ENCODE results near the gene CCDC137. TPM values are rescaled to one million over a fixed set of nuclear protein-coding genes. Genes with fewer than 3 reads are reported as not detected.

The CCDC137 gene
- total RNA-seq, 2 donors from 2014 or later: 13.7 to 41.1 TPM

DNA sequence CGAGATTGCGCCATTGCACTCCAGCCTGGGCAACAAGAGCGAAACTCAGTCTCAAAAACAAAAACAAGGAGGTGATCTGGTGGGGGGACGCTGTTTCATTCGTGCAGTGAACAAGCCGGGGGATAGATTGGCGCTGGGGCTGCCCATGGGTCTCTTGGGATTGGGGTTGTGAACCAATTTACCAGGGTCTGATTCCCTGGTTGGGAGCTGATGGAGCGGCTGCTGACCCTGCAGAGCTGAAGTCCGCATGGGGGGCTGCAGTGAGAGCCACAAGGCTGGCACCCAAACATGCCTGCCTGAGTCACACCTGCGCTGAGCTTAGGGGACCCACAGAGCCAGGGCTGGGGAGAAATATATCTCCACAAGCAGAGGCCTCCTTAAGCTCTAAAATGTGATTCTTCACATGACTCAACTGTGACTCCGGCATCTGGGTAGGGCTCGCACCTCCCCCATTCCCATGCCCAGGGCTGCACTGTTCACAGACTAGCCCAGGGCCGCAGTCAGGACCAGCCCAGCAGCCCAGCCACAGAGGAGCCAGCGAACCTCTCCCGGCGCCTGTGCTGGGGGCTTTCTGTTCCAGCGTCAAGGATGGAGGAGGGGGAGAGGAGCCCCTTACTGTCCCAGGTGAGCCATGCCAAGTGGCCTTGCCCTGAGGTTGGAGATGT is 24.6 kb upstream of the CCDC137 start:
- Histone ChIP-seq H3K9ac (ENCODE audit: low read depth in 2 of 2, low read length in 2 of 2) (no peak overlapping the region), H3K4me1 (no peaks in the 10 kb centered on the region), H3K9me3 (no peaks in the 10 kb centered on the region), H3K27ac (no peak overlapping the region), H3K27me3 (no peaks in the 10 kb centered on the region), H3K4me3 (no peak overlapping the region), H3K36me3 (no peaks in the 10 kb centered on the region)
- DNase-seq: no peak
- intact Hi-C loops (cut with DNase I): no loop called here
- TF ChIP-seq, protein P1, sequence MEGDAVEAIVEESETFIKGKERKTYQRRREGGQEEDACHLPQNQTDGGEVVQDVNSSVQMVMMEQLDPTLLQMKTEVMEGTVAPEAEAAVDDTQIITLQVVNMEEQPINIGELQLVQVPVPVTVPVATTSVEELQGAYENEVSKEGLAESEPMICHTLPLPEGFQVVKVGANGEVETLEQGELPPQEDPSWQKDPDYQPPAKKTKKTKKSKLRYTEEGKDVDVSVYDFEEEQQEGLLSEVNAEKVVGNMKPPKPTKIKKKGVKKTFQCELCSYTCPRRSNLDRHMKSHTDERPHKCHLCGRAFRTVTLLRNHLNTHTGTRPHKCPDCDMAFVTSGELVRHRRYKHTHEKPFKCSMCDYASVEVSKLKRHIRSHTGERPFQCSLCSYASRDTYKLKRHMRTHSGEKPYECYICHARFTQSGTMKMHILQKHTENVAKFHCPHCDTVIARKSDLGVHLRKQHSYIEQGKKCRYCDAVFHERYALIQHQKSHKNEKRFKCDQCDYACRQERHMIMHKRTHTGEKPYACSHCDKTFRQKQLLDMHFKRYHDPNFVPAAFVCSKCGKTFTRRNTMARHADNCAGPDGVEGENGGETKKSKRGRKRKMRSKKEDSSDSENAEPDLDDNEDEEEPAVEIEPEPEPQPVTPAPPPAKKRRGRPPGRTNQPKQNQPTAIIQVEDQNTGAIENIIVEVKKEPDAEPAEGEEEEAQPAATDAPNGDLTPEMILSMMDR (IDR thresholded peaks at IDR 0.05): no peak

DNA sequence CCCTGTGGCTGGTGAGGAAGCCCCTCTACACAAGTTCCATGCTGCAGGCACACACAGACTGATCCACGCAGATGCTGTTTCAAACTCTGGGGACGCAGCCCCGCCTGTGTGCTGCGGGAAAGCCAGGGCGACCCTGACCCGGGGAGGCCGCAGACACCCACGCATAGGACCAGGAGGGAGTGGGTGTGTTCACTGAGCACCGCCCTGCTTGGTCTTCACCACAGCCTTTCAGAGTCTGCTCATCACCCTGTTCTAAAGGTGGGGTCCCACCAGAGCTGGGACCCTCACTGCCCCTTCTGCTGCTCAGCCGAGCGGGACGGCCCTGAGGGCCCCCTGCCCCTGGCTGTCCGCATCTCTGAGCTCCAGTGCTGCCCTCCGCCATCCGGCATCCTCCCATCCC is 22.0 kb upstream of the CCDC137 start:
- Histone ChIP-seq H3K27ac (no peak overlapping the region), H3K36me3 (no peaks in the 10 kb centered on the region), H3K9ac (ENCODE audit: low read depth in 2 of 2, low read length in 2 of 2) (no peak overlapping the region), H3K27me3 (peaks cover 16% of the 10 kb centered on the region), H3K9me3 (no peaks in the 10 kb centered on the region), H3K4me3 (no peak overlapping the region), H3K4me1 (no peaks in the 10 kb centered on the region)
- DNase-seq: no peak
- TF ChIP-seq, protein P1 (IDR thresholded peaks at IDR 0.05): no peak
- intact Hi-C loops (cut with DNase I): no loop called here

DNA sequence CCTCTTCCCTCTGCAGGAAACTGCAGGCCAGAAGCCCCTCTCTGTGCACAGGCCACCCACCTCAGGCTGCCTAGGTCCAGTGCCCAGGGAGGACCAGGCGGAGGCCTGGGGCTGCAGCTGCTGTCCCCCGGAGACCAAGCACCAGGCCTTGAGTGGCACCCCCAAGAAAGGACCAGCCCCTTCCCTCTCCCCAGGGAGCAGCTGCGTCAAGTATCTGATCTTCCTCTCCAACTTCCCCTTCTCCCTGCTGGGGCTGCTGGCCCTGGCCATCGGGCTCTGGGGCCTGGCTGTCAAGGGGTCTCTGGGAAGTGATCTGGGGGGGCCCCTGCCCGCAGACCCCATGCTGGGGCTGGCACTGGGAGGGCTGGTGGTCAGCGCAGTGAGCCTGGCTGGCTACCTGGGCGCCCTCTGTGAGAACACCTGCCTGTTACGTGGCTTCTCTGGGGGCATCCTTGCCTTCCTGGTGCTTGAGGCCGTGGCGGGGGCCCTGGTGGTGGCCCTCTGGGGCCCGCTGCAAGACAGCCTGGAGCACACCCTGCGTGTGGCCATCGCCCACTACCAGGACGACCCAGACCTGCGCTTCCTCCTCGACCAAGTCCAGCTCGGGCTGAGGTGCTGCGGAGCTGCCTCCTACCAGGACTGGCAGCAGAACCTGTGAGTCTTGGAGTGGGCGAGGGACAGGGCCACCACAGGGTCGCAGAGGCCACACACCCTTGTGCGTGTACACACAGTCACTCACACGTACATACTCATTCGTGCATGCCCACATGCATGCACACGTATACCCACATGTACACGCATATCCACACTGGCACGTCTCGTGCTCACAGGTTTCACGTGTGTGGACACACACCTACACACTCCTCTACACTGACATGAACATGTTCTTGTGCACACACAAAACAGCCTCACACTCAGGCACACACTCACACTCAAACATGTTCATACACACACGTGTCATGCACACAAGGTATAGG is 21.3 kb upstream of the CCDC137 start:
- Histone ChIP-seq H3K27me3 (peaks cover 16% of the 10 kb centered on the region), H3K27ac (no peak overlapping the region), H3K4me1 (no peaks in the 10 kb centered on the region), H3K9ac (ENCODE audit: low read depth in 2 of 2, low read length in 2 of 2) (no peak overlapping the region), H3K36me3 (no peaks in the 10 kb centered on the region), H3K9me3 (no peaks in the 10 kb centered on the region), H3K4me3 (no peak overlapping the region)
- no peak for DNase-seq
- intact Hi-C loops (cut with DNase I): no loop called here
- TF ChIP-seq, protein P1 (IDR thresholded peaks at IDR 0.05): no peak

DNA sequence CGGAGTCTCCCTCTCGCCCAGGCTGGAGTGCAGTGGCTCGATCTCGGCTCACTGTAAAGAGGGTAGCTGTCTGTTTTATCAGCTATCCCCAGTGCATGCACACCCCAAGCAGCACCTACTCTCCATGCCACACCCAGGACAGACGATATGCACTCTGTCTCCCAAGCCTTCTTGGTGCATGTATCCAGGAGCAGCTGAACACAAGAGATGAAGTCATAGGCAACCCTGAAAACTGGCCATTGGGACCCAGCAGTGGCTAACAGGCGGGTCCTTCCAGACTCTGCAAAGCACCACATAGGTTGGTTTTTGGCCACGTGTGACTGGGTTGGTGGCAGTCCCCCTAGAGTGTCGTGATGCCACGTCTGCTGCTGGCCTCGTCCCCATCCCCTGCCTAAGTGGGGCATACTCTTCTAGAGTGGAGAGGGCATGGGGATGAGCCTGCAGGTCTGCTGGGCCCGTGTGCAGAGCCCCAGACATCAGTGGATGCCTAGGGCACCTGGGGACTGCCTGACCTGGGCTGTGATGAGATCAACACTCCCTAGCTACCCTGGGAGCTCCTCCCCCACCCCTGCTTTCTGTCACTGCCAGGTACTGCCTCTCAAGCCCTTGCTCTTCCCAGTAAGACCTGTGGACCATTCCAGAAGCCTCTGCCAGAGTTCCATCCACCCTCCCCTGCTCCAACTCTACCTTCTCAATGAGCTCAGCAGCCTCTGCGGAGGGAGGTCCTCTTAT is 19.5 kb upstream of the CCDC137 start:
- no peaks in the 10 kb centered on the region for H3K9me3 ChIP-seq
- TF ChIP-seq, protein P1 (IDR thresholded peaks at IDR 0.05): no peak
- peaks cover 16% of the 10 kb centered on the region for H3K27me3 ChIP-seq

DNA sequence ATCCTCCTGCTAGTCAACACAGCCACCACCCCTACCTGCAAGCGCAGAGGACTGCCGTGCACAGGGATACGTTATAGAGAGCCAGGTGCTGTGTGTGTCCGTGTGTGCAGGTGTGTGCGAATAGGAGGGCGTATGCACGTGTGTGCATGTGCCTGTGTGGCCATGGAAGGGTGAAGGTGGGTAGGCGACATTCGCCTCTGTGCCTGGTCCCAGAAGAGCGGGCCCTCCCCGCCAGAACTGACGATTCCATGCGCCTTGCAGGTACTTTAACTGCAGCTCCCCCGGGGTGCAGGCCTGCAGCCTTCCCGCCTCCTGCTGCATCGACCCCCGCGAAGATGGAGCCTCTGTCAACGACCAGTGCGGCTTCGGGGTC is 18.9 kb upstream of the CCDC137 start:
- intact Hi-C loops (cut with DNase I): no loop called here
- no peaks in the 10 kb centered on the region for H3K9me3 ChIP-seq
- H3K36me3 ChIP-seq: no peaks in the 10 kb centered on the region
- no peaks in the 10 kb centered on the region for H3K4me1 ChIP-seq
- no peak overlapping the region for H3K4me3 ChIP-seq
- H3K27ac ChIP-seq: no peak overlapping the region
- DNase-seq: no peak
- H3K27me3 ChIP-seq: peaks cover 16% of the 10 kb centered on the region
- TF ChIP-seq, protein P1 (IDR thresholded peaks at IDR 0.05): no peak
- no peak overlapping the region for H3K9ac ChIP-seq (ENCODE audit: low read depth in 2 of 2, low read length in 2 of 2)

More for the DNA sequence above, 19.5 kb upstream of the CCDC137 start:
- intact Hi-C loops (cut with DNase I): no loop called here
- Histone ChIP-seq H3K9ac (ENCODE audit: low read depth in 2 of 2, low read length in 2 of 2) (no peak overlapping the region), H3K4me1 (no peaks in the 10 kb centered on the region), H3K4me3 (no peak overlapping the region), H3K27ac (no peak overlapping the region), H3K36me3 (no peaks in the 10 kb centered on the region)
- no peak for DNase-seq
